Measurements from ENCODE around the gene AQP3. TPM values are rescaled to one million over a fixed set of nuclear protein-coding genes. Genes with fewer than 3 reads are reported as not detected.

AQP3 gene
- total and polyA plus RNA-seq, 8 donors = 1.7 to 319 (median 24.0) TPM

GRCh38 chr9:33452828-33453271, 5.5 kb upstream of the AQP3 start:
- Histone ChIP-seq H3K27ac (peak overlapping the region in 1 of 5 donors; percentile 54), H3K4me3 (no peak overlapping the region), H3K27me3 (peaks cover 0 to 2% (median 0%) of the 10 kb centered on the region in 3 donors), H3K36me3 (no peaks in the 10 kb centered on the region), H3K9me3 (no peaks in the 10 kb centered on the region), H3K4me1 (peaks cover 0 to 25% (median 13%) of the 10 kb centered on the region in 4 donors)
- DNase-seq = peak; percentile 68 to 85
- 15 to 23% (median 19%) methylated on average over 6 to 7 of the region's 7 CpGs for WGBS, 5 donors
- intact Hi-C loops (cut with DNase I; ENCODE audit: low total_unique reads) = no loop called here
- TF ChIP-seq, protein P1, sequence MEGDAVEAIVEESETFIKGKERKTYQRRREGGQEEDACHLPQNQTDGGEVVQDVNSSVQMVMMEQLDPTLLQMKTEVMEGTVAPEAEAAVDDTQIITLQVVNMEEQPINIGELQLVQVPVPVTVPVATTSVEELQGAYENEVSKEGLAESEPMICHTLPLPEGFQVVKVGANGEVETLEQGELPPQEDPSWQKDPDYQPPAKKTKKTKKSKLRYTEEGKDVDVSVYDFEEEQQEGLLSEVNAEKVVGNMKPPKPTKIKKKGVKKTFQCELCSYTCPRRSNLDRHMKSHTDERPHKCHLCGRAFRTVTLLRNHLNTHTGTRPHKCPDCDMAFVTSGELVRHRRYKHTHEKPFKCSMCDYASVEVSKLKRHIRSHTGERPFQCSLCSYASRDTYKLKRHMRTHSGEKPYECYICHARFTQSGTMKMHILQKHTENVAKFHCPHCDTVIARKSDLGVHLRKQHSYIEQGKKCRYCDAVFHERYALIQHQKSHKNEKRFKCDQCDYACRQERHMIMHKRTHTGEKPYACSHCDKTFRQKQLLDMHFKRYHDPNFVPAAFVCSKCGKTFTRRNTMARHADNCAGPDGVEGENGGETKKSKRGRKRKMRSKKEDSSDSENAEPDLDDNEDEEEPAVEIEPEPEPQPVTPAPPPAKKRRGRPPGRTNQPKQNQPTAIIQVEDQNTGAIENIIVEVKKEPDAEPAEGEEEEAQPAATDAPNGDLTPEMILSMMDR (IDR thresholded peaks at IDR 0.05) = peak in 5 of 7 experiments; percentile 28 to 58 (median 51)
- TF ChIP-seq POLR2AphosphoS5 (IDR thresholded peaks at IDR 0.05) = peak in 1 of 3 donors; percentile 19
- TF ChIP-seq EP300 (IDR thresholded peaks at IDR 0.05) = no peak
- no peak for TF ChIP-seq POLR2A (IDR thresholded peaks at IDR 0.05)

DNA sequence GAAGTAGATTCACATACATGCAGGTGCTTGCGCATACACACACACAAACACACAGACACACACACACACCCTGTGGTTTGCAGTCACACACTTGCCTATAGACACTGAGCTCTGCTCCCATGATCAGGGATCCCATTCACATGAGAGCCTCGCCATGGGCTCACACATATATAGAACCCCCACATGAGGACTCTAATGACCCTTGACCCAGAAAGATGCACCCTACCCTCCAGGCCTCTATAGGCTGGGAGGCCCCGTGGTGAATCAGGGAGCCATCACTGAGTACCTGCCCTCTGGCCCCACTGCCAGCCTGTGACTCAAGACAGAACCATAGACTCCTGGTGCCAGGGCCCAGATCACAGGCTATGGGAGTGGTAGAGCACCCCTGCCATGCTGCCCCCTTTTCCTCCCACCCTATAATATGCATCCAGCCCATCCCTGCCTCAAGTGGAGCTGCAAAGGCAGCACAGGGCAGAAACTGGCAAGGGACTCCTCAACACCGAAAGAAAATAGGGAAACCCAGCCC, 3.3 kb upstream of the AQP3 start:
- H3K4me1 ChIP-seq = peaks cover 16 to 39% (median 33%) of the 10 kb centered on the region in 4 donors
- no peak overlapping the region for H3K27ac ChIP-seq
- TF ChIP-seq EP300 (IDR thresholded peaks at IDR 0.05) (no peak), POLR2A (IDR thresholded peaks at IDR 0.05) (no peak), POLR2AphosphoS5 (IDR thresholded peaks at IDR 0.05) (no peak)
- TF ChIP-seq, protein P1 (IDR thresholded peaks at IDR 0.05) = no peak
- intact Hi-C loops (cut with DNase I; ENCODE audit: low total_unique reads) = no loop called here
- H3K36me3 ChIP-seq = no peaks in the 10 kb centered on the region
- no peak overlapping the region for H3K4me3 ChIP-seq
- H3K9me3 ChIP-seq = no peaks in the 10 kb centered on the region
- DNase-seq = no peak
- H3K27me3 ChIP-seq = peaks cover 0 to 8% (median 0%) of the 10 kb centered on the region in 3 donors
- WGBS, 5 donors = 86 to 93% (median 91%) methylated on average over 4 of the region's 4 CpGs

GRCh38 chr9:33449715-33450114, 2.3 kb upstream of the AQP3 start:
- no peaks in the 10 kb centered on the region for H3K9me3 ChIP-seq
- 76 to 98% (median 92%) methylated on average over 5 of the region's 5 CpGs for WGBS, 5 donors
- no peak overlapping the region for H3K27ac ChIP-seq
- peaks cover 0 to 8% (median 0%) of the 10 kb centered on the region in 3 donors for H3K27me3 ChIP-seq
- no peaks in the 10 kb centered on the region for H3K36me3 ChIP-seq
- no peak overlapping the region for H3K4me3 ChIP-seq
- DNase-seq = no peak
- H3K4me1 ChIP-seq = peaks cover 17 to 47% (median 43%) of the 10 kb centered on the region in 4 donors
- TF ChIP-seq EP300 (IDR thresholded peaks at IDR 0.05) (no peak), POLR2AphosphoS5 (IDR thresholded peaks at IDR 0.05) (no peak), POLR2A (IDR thresholded peaks at IDR 0.05) (no peak)
- TF ChIP-seq, protein P1 (IDR thresholded peaks at IDR 0.05) = no peak
- intact Hi-C loops (cut with DNase I; ENCODE audit: low total_unique reads) = no loop called here

DNA sequence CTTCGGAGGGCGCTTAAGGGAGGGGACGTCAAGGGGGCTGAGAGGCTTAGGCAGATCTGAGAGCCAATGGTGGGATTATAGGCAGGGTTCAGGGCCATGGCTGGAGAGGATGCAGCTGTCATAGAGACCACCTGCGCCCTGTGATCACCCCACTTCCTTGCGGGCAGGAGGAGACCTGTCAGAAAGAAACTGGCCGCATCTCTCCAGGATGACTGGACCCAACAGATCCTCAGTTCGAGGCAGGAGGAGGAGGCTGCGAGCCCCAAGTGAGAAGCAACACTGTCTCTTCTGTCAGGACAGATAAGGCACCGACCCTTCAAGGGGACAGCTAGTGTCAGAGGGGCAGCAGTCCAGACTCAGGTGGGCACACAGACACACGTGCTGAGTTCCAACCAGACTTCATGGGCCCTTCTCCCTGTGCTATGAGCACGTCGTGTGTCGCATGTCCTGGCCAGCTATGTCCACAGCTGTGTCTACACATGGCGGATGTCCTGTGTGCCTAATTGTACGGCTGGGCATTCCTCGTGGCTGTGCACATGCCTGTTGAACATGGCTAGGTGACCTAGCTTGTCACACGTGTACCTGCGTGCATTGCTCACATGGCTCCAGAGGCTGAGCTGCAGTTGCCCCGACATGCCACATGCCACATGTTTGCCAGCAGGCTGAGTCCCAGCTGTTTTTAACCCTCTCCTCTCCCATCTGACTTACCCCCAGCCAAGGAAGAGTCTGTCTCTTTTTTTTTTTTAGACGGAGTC, 583 bp upstream of the AQP3 start:
- Histone ChIP-seq H3K4me3 (peak overlapping the region; percentile 45 to 62 (median 54)), H3K9me3 (no peaks in the 10 kb centered on the region), H3K27me3 (peaks cover 0 to 8% (median 0%) of the 10 kb centered on the region in 3 donors), H3K4me1 (peaks cover 21 to 55% (median 48%) of the 10 kb centered on the region in 4 donors), H3K27ac (peak overlapping the region; percentile 75 to 86 (median 78)), H3K36me3 (peaks cover 0 to 8% (median 6%) of the 10 kb centered on the region in 4 donors)
- peak in 1 of 2 donors; percentile 44 for DNase-seq
- TF ChIP-seq POLR2AphosphoS5 (IDR thresholded peaks at IDR 0.05) (no peak), POLR2A (IDR thresholded peaks at IDR 0.05) (no peak), EP300 (IDR thresholded peaks at IDR 0.05) (no peak)
- TF ChIP-seq, protein P1 (IDR thresholded peaks at IDR 0.05) = no peak
- intact Hi-C loops (cut with DNase I; ENCODE audit: low total_unique reads) = no loop called here
- WGBS, 5 donors = 31 to 38% (median 33%) methylated on average over 19 to 20 of the region's 20 CpGs

Data from stomach (tissue), 9 donors.